Sigmoid colon (tissue), 7 donors: ENCODE results near the gene TYSND1. TPM values are rescaled to one million over a fixed set of nuclear protein-coding genes. Genes with fewer than 3 reads are reported as not detected.

Source experiments
- DNase-seq: peaks from one replicate; pipeline ENCODE4 v3.0.0-alpha.2; 2019
- H3K27ac ChIP-seq, 4 donors: fragments of 200-600 bp; sonication (generic); one replicate each; pipeline ENCODE4 v1.5.1; 2016 to 2019; ENCODE audit warnings: mild to moderate bottlenecking in 1 of 4
- H3K27me3 ChIP-seq, 3 donors: fragments of 200-600 bp; sonication (generic); one replicate each; pipeline ENCODE4 v1.5.1; 2019; ENCODE audit warnings: mild to moderate bottlenecking in 1 of 3
- H3K36me3 ChIP-seq, 4 donors: fragments of 200-600 bp; sonication (generic); one replicate each; pipeline ENCODE4 v1.5.1; 2016 to 2019
- H3K4me1 ChIP-seq, 4 donors: fragments of 200-600 bp; sonication (generic); one replicate each; pipeline ENCODE4 v1.5.1; 2017 to 2019
- H3K4me3 ChIP-seq, 4 donors: fragments of 200-600 bp; sonication (generic); one replicate each; pipeline ENCODE4 v1.5.1; 2017 to 2019; ENCODE audit warnings: mild to moderate bottlenecking in 2 of 4, moderate library complexity in 1 of 4
- H3K9me3 ChIP-seq, 4 donors: fragments of 200-600 bp in 3 of 4; sonication (generic) in 3 of 4; one replicate each; pipeline versions ENCODE4 v1.5.1 to v1.6.1; 2013 to 2019
- CTCF ChIP-seq, 4 experiments: fragments of 450-650 bp in 3 of 4; fragments of 200-600 bp in 1 of 4; IDR thresholded peaks; one replicate each; pipeline ENCODE4 v1.5.1; 2016 to 2019; ENCODE audit warnings: antibody characterized with exemption in 4 of 4, mild to moderate bottlenecking in 3 of 4, moderate library complexity in 2 of 4
- EP300 ChIP-seq, 4 donors: sonication (generic); formaldehyde crosslinking; IDR thresholded peaks; one replicate each; pipeline ENCODE4 v1.6.1; 2017; ENCODE audit warnings: antibody characterized with exemption in 4 of 4
- POLR2A ChIP-seq, 2 donors: fragments of 450-650 bp; IDR thresholded peaks; one replicate each; pipeline ENCODE4 v1.6.1; 2016; ENCODE audit warnings: antibody characterized with exemption in 2 of 2, mild to moderate bottlenecking in 2 of 2, moderate library complexity in 2 of 2
- POLR2AphosphoS5 ChIP-seq, 4 donors: sonication (generic); formaldehyde crosslinking; IDR thresholded peaks; one replicate each; pipeline ENCODE4 v1.6.1; 2017; ENCODE audit warnings: antibody characterized with exemption in 4 of 4
- WGBS, 2 donors: extraction: QIAGEN DNeasy Blood & Tissue Kit; methylation state at CpG; one replicate each; pipeline ENCODE4 v1.1.7; 2013; 5-methylcytosine and 5-hydroxymethylcytosine counted together
- intact Hi-C: fragments of 100-400 bp; cut with DNase I; formaldehyde crosslinking; loops from one replicate; pipeline ENCODE4 v1.15.1; 2023
- polyA plus RNA-seq, 3 donors: library from polyadenylated mRNA; stranded (reverse); fragments of 200-250 nt; gene quantifications; one replicate each; pipeline ENCODE4 v1.2.3, GENCODE V29; 2013
- total RNA-seq, 4 donors: library from RNA; depleted of rRNA; stranded (reverse); fragments of >200 nt; gene quantifications; one replicate each; pipeline ENCODE4 v1.1.0, GENCODE V29; 2016
- donor health status: healthy with polysubstance abuse.
- donor health status: Bipolar disorder and iron deficiency.
- donor health status: healthy.

Gene TYSND1
- total and polyA plus RNA-seq, 7 donors, result 5.1 to 13.5 (median 8.4) TPM

- H3K27me3 ChIP-seq, result no peaks in the 10 kb centered on the region
- peaks cover 0 to 12% (median 0%) of the 10 kb centered on the region in 4 donors for H3K4me1 ChIP-seq
- no peaks in the 10 kb centered on the region for H3K36me3 ChIP-seq
- H3K9me3 ChIP-seq, result no peaks in the 10 kb centered on the region
- DNase-seq, result no peak
- no peak overlapping the region for H3K4me3 ChIP-seq
- no peak for TF ChIP-seq CTCF (IDR thresholded peaks at IDR 0.05)
- no peak for TF ChIP-seq POLR2AphosphoS5 (IDR thresholded peaks at IDR 0.05)
- TF ChIP-seq EP300 (IDR thresholded peaks at IDR 0.05), result no peak
- TF ChIP-seq POLR2A (IDR thresholded peaks at IDR 0.05), result no peak
- H3K27ac ChIP-seq, result peak overlapping the region in 2 of 4 donors; percentile 16 to 25
- 76% methylated on average over 4 of the region's 4 CpGs for whole genome bisulfite sequencing, 2 donors
- intact Hi-C loops, result no loop called here
These were observed 44.9 kb upstream of the TYSND1 start for GRCh38 chr10:70191161-70191971.

- 82 to 84% methylated on average over 5 of the region's 5 CpGs for WGBS, 2 donors
- intact Hi-C loops, result no loop called here
- Histone ChIP-seq H3K9me3 (no peaks in the 10 kb centered on the region), H3K36me3 (no peaks in the 10 kb centered on the region), H3K27ac (no peak overlapping the region), H3K27me3 (no peaks in the 10 kb centered on the region), H3K4me3 (no peak overlapping the region), H3K4me1 (peaks cover 0 to 12% (median 0%) of the 10 kb centered on the region in 4 donors)
- no peak for DNase-seq
- TF ChIP-seq CTCF (IDR thresholded peaks at IDR 0.05) (no peak), EP300 (IDR thresholded peaks at IDR 0.05) (no peak), POLR2AphosphoS5 (IDR thresholded peaks at IDR 0.05) (no peak), POLR2A (IDR thresholded peaks at IDR 0.05) (no peak)
These were observed 44.1 kb upstream of the TYSND1 start for GRCh38 chr10:70190581-70190980.

GRCh38 chr10:70190102-70190501, 43.6 kb upstream of the TYSND1 start:
- intact Hi-C loops, result no loop called here
- no peak overlapping the region for H3K27ac ChIP-seq
- no peaks in the 10 kb centered on the region for H3K9me3 ChIP-seq
- no peak for DNase-seq
- no peaks in the 10 kb centered on the region for H3K27me3 ChIP-seq
- no peak for TF ChIP-seq CTCF (IDR thresholded peaks at IDR 0.05)
- TF ChIP-seq POLR2A (IDR thresholded peaks at IDR 0.05), result no peak
- no peak for TF ChIP-seq POLR2AphosphoS5 (IDR thresholded peaks at IDR 0.05)
- no peak for TF ChIP-seq EP300 (IDR thresholded peaks at IDR 0.05)
- peaks cover 0 to 12% (median 0%) of the 10 kb centered on the region in 4 donors for H3K4me1 ChIP-seq
- H3K4me3 ChIP-seq, result no peak overlapping the region
- no peaks in the 10 kb centered on the region for H3K36me3 ChIP-seq
- 92% methylated on average over 8 of the region's 8 CpGs for WGBS, 2 donors

GRCh38 chr10:70188768-70189167, 42.3 kb upstream of the TYSND1 start:
- TF ChIP-seq POLR2A (IDR thresholded peaks at IDR 0.05) (no peak), POLR2AphosphoS5 (IDR thresholded peaks at IDR 0.05) (no peak), EP300 (IDR thresholded peaks at IDR 0.05) (no peak)
- H3K27me3 ChIP-seq, result no peaks in the 10 kb centered on the region
- H3K36me3 ChIP-seq, result no peaks in the 10 kb centered on the region
- 84 to 85% methylated on average over 1 of the region's 1 CpG for WGBS, 2 donors
- H3K9me3 ChIP-seq, result no peaks in the 10 kb centered on the region
- intact Hi-C loops, result no loop called here
- H3K4me1 ChIP-seq, result peaks cover 0 to 12% (median 0%) of the 10 kb centered on the region in 4 donors
- no peak overlapping the region for H3K27ac ChIP-seq
- DNase-seq, result no peak
- H3K4me3 ChIP-seq, result no peak overlapping the region

- H3K27ac ChIP-seq, result no peak overlapping the region
- H3K27me3 ChIP-seq, result no peaks in the 10 kb centered on the region
- no peak overlapping the region for H3K4me3 ChIP-seq
- intact Hi-C loops, result no loop called here
- no peak for DNase-seq
- peaks cover 0 to 2% (median 0%) of the 10 kb centered on the region in 4 donors for H3K4me1 ChIP-seq
- H3K36me3 ChIP-seq, result no peaks in the 10 kb centered on the region
- WGBS, 2 donors, result 49 to 79% methylated on average over 3 of the region's 3 CpGs
- H3K9me3 ChIP-seq, result no peaks in the 10 kb centered on the region
- TF ChIP-seq POLR2AphosphoS5 (IDR thresholded peaks at IDR 0.05) (no peak), CTCF (IDR thresholded peaks at IDR 0.05) (no peak), POLR2A (IDR thresholded peaks at IDR 0.05) (no peak), EP300 (IDR thresholded peaks at IDR 0.05) (no peak)
These were observed 40.1 kb upstream of the TYSND1 start for GRCh38 chr10:70186571-70186970.
